ENCODE results near the gene CAV1.

DNA sequence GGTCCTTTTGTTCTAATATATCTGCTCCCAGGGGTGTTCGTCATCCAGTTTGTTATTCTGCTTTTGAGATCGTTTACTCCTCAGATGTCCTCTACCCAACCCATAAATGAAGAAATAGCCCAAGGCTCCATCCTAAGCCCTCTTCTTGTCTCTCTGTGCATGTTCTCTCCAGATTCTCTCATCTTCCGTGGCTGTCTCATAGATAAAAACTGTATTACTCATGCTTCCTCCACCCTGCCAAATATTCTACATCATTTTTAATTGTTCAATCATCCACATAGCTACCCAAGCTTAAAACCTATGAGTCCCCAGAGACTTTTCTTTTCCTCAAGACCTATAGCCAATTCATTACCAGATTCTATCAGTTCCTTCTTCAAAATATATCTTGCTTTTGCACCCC lies 44.9 kb downstream of the CAV1 start:
- no peak for TF ChIP-seq POLR2AphosphoS5 (IDR thresholded peaks at IDR 0.05; ENCODE audit: low read depth)
- TF ChIP-seq, protein P1, sequence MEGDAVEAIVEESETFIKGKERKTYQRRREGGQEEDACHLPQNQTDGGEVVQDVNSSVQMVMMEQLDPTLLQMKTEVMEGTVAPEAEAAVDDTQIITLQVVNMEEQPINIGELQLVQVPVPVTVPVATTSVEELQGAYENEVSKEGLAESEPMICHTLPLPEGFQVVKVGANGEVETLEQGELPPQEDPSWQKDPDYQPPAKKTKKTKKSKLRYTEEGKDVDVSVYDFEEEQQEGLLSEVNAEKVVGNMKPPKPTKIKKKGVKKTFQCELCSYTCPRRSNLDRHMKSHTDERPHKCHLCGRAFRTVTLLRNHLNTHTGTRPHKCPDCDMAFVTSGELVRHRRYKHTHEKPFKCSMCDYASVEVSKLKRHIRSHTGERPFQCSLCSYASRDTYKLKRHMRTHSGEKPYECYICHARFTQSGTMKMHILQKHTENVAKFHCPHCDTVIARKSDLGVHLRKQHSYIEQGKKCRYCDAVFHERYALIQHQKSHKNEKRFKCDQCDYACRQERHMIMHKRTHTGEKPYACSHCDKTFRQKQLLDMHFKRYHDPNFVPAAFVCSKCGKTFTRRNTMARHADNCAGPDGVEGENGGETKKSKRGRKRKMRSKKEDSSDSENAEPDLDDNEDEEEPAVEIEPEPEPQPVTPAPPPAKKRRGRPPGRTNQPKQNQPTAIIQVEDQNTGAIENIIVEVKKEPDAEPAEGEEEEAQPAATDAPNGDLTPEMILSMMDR (conservative IDR thresholded peaks at IDR 0.05; ENCODE audit: low read depth in 2 of 2) = no peak
- TF ChIP-seq EZH2 (IDR thresholded peaks at IDR 0.05; ENCODE audit: low read depth, unreplicated experiment) = no peak
- TF ChIP-seq EZH2phosphoT487 (IDR thresholded peaks at IDR 0.05; ENCODE audit: unreplicated experiment) = no peak
- TF ChIP-seq CREB1 (CRISPR knock-in tag; IDR thresholded peaks at IDR 0.05; ENCODE audit: low read depth) = no peak
- TF ChIP-seq, protein P2, sequence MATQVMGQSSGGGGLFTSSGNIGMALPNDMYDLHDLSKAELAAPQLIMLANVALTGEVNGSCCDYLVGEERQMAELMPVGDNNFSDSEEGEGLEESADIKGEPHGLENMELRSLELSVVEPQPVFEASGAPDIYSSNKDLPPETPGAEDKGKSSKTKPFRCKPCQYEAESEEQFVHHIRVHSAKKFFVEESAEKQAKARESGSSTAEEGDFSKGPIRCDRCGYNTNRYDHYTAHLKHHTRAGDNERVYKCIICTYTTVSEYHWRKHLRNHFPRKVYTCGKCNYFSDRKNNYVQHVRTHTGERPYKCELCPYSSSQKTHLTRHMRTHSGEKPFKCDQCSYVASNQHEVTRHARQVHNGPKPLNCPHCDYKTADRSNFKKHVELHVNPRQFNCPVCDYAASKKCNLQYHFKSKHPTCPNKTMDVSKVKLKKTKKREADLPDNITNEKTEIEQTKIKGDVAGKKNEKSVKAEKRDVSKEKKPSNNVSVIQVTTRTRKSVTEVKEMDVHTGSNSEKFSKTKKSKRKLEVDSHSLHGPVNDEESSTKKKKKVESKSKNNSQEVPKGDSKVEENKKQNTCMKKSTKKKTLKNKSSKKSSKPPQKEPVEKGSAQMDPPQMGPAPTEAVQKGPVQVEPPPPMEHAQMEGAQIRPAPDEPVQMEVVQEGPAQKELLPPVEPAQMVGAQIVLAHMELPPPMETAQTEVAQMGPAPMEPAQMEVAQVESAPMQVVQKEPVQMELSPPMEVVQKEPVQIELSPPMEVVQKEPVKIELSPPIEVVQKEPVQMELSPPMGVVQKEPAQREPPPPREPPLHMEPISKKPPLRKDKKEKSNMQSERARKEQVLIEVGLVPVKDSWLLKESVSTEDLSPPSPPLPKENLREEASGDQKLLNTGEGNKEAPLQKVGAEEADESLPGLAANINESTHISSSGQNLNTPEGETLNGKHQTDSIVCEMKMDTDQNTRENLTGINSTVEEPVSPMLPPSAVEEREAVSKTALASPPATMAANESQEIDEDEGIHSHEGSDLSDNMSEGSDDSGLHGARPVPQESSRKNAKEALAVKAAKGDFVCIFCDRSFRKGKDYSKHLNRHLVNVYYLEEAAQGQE (IDR thresholded peaks at IDR 0.05; ENCODE audit: unreplicated experiment) = no peak
- no peak for TF ChIP-seq JUNB (IDR thresholded peaks at IDR 0.05; ENCODE audit: unreplicated experiment)
- TF ChIP-seq, protein P3, sequence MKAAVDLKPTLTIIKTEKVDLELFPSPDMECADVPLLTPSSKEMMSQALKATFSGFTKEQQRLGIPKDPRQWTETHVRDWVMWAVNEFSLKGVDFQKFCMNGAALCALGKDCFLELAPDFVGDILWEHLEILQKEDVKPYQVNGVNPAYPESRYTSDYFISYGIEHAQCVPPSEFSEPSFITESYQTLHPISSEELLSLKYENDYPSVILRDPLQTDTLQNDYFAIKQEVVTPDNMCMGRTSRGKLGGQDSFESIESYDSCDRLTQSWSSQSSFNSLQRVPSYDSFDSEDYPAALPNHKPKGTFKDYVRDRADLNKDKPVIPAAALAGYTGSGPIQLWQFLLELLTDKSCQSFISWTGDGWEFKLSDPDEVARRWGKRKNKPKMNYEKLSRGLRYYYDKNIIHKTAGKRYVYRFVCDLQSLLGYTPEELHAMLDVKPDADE (IDR thresholded peaks at IDR 0.05) = no peak
- no peak for TF ChIP-seq NANOG (IDR thresholded peaks at IDR 0.05; ENCODE audit: borderline replicate concordance)
